Measurements from ENCODE around the gene SV2B. TPM values are rescaled to one million over a fixed set of nuclear protein-coding genes. Genes with fewer than 3 reads are reported as not detected.

The SV2B gene
- polyA plus RNA-seq, 1 donor (not counting 4 experiments of a cell fraction or from before 2014, with no cell fraction given) = 0.04 TPM

- H4K20me1 ChIP-seq (ENCODE audit: control insufficient read depth, extremely low read depth, insufficient read depth, low read length) = no peaks in the 10 kb centered on the region
- no peaks in the 10 kb centered on the region for H3K36me3 ChIP-seq (ENCODE audit: control insufficient read depth in 2 of 2, extremely low read depth in 1 of 2, insufficient read depth in 2 of 2, low read length in 2 of 2)
- H3K4me1 ChIP-seq (ENCODE audit: control insufficient read depth, extremely low read depth, insufficient read depth, low read length) = no peaks in the 10 kb centered on the region
- H3K79me2 ChIP-seq (ENCODE audit: control insufficient read depth, insufficient read depth, low read length) = no peaks in the 10 kb centered on the region
- no peak overlapping the region for H2AFZ ChIP-seq (ENCODE audit: control insufficient read depth, low read length)
- no peak overlapping the region for H3K9ac ChIP-seq (ENCODE audit: control insufficient read depth, extremely low read depth, insufficient read depth, low read length)
- H3K4me3 ChIP-seq (ENCODE audit: control insufficient read depth in 2 of 3, extremely low read depth in 1 of 3, insufficient read depth in 2 of 3, low read depth in 1 of 3, low read length in 3 of 3) = no peak overlapping the region
- no peaks in the 10 kb centered on the region for H3K9me1 ChIP-seq (ENCODE audit: control insufficient read depth, extremely low read depth, insufficient read depth, low read length)
- dilution Hi-C loops (cut with MboI; ENCODE audit: extremely low pct_ligation_motif_present, low sequenced_read_pairs) = no loop called here
- no peak overlapping the region for H3K27ac ChIP-seq (ENCODE audit: control insufficient read depth, insufficient read depth, low read length)
- no peak for DNase-seq (ENCODE audit: low read depth, low spot score)
- no peaks in the 10 kb centered on the region for H3K9me3 ChIP-seq (ENCODE audit: control insufficient read depth, low read depth, low read length)
- no peaks in the 10 kb centered on the region for H3K27me3 ChIP-seq (ENCODE audit: control insufficient read depth, extremely low read depth, insufficient read depth, low read length)
- FAIRE-seq = no peak
- H3K4me2 ChIP-seq (ENCODE audit: control insufficient read depth, extremely low read depth, insufficient read depth, low read depth, low read length) = no peak overlapping the region
- TF ChIP-seq EZH2 (IDR thresholded peaks at IDR 0.05; ENCODE audit: low read length) = no peak
- TF ChIP-seq, protein P1, sequence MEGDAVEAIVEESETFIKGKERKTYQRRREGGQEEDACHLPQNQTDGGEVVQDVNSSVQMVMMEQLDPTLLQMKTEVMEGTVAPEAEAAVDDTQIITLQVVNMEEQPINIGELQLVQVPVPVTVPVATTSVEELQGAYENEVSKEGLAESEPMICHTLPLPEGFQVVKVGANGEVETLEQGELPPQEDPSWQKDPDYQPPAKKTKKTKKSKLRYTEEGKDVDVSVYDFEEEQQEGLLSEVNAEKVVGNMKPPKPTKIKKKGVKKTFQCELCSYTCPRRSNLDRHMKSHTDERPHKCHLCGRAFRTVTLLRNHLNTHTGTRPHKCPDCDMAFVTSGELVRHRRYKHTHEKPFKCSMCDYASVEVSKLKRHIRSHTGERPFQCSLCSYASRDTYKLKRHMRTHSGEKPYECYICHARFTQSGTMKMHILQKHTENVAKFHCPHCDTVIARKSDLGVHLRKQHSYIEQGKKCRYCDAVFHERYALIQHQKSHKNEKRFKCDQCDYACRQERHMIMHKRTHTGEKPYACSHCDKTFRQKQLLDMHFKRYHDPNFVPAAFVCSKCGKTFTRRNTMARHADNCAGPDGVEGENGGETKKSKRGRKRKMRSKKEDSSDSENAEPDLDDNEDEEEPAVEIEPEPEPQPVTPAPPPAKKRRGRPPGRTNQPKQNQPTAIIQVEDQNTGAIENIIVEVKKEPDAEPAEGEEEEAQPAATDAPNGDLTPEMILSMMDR (optimal IDR thresholded peaks at IDR 0.05 in 1 of 3, IDR thresholded peaks at IDR 0.05 in 1 of 3, conservative IDR thresholded peaks at IDR 0.05 in 1 of 3; ENCODE audit: extremely low read depth in 1 of 3, insufficient read depth in 2 of 3, low read length in 3 of 3) = no peak
Measured at GRCh38 chr15:91182101-91182500, 82.0 kb downstream of the SV2B start.

DNA sequence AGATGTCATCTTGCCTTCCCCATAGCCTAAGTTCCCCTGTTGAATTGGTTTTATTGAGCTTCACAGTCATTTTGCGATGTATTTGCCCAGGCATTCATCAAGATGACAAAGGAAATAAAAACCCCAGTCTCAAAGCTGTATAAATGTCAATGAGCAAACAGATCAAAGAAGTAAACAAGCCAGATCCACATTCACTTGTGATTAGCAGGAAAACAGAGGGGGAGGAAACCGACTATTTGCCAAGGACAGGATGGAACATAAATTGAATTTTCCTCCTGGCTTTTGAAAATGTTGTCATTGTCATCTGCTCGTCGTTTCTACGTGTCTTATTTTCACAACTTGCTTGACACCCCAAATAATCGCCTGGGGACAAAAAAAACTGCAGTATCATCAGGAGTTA lies 83.5 kb downstream of the SV2B start:
- H3K4me2 ChIP-seq (ENCODE audit: control insufficient read depth, extremely low read depth, insufficient read depth, low read depth, low read length) = no peak overlapping the region
- H2AFZ ChIP-seq (ENCODE audit: control insufficient read depth, low read length) = no peak overlapping the region
- no peaks in the 10 kb centered on the region for H3K27me3 ChIP-seq (ENCODE audit: control insufficient read depth, extremely low read depth, insufficient read depth, low read length)
- no peaks in the 10 kb centered on the region for H3K36me3 ChIP-seq (ENCODE audit: control insufficient read depth in 2 of 2, extremely low read depth in 1 of 2, insufficient read depth in 2 of 2, low read length in 2 of 2)
- H3K4me1 ChIP-seq (ENCODE audit: control insufficient read depth, extremely low read depth, insufficient read depth, low read length) = no peaks in the 10 kb centered on the region
- TF ChIP-seq EZH2 (IDR thresholded peaks at IDR 0.05; ENCODE audit: low read length) = no peak
- TF ChIP-seq, protein P1 (optimal IDR thresholded peaks at IDR 0.05 in 1 of 3, IDR thresholded peaks at IDR 0.05 in 1 of 3, conservative IDR thresholded peaks at IDR 0.05 in 1 of 3; ENCODE audit: extremely low read depth in 1 of 3, insufficient read depth in 2 of 3, low read length in 3 of 3) = no peak
- dilution Hi-C loops (cut with MboI; ENCODE audit: extremely low pct_ligation_motif_present, low sequenced_read_pairs) = no loop called here
- no peak overlapping the region for H3K27ac ChIP-seq (ENCODE audit: control insufficient read depth, insufficient read depth, low read length)
- no peak overlapping the region for H3K9ac ChIP-seq (ENCODE audit: control insufficient read depth, extremely low read depth, insufficient read depth, low read length)
- H3K9me3 ChIP-seq (ENCODE audit: control insufficient read depth, low read depth, low read length) = no peaks in the 10 kb centered on the region
- H3K4me3 ChIP-seq (ENCODE audit: control insufficient read depth in 2 of 3, extremely low read depth in 1 of 3, insufficient read depth in 2 of 3, low read depth in 1 of 3, low read length in 3 of 3) = no peak overlapping the region
- DNase-seq (ENCODE audit: low read depth, low spot score) (no peak), FAIRE-seq (no peak)
- no peaks in the 10 kb centered on the region for H3K79me2 ChIP-seq (ENCODE audit: control insufficient read depth, insufficient read depth, low read length)
- H4K20me1 ChIP-seq (ENCODE audit: control insufficient read depth, extremely low read depth, insufficient read depth, low read length) = no peaks in the 10 kb centered on the region
- no peaks in the 10 kb centered on the region for H3K9me1 ChIP-seq (ENCODE audit: control insufficient read depth, extremely low read depth, insufficient read depth, low read length)
